ENCODE data around the gene GRIK3.

DNA sequence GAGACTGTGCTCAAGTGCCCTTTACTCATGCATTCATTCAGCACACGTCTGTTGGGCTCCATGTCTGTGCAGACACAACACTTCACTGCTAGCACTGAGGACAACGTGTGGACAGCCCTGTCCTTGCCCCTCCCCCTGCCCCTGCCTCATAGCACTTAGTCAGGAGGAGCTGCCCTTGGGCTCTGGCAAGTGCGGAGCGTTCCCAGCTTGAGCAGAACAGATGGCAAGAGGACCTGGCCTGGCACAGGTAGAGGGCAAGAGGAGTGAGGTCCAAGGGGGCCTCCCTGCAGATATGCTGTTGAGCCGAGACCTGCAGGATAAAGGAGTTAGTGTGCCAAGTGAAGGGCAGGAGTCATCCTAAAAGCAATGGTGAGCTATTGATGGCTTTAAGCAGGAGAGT lies 81.3 kb downstream of the GRIK3 start:
- TF ChIP-seq BCL11A (IDR thresholded peaks at IDR 0.05; ENCODE audit: low read depth in 2 of 2, low read length in 2 of 2) (no peak), CBX5 (IDR thresholded peaks at IDR 0.05; ENCODE audit: low read depth, low read length) (no peak), YY1 (IDR thresholded peaks at IDR 0.05; ENCODE audit: low read depth, low read length) (no peak), EZH2 (IDR thresholded peaks at IDR 0.05; ENCODE audit: low read depth, low read length, severe bottlenecking) (no peak), ATF3 (IDR thresholded peaks at IDR 0.05; ENCODE audit: insufficient read depth, low read depth, low read length) (no peak), TAF1 (IDR thresholded peaks at IDR 0.05; ENCODE audit: low read depth, low read length) (no peak), NRF1 (IDR thresholded peaks at IDR 0.05; ENCODE audit: low read depth, low read length) (no peak), KDM1A (IDR thresholded peaks at IDR 0.05; ENCODE audit: borderline replicate concordance, low read length) (no peak), RAD21 (IDR thresholded peaks at IDR 0.05 in 1 of 2, conservative IDR thresholded peaks at IDR 0.05 in 1 of 2; ENCODE audit: low read depth in 2 of 2, low read length in 2 of 2) (no peak)
